HG02852 (cell line): ENCODE measurements around the gene ZNF593OS.

ENCODE experiments used
- ATAC-seq: cut with Tn5 transposase; IDR thresholded peaks from one replicate; pipeline ENCODE4 v1.9.1; 2021; ENCODE audit warnings: mild to moderate bottlenecking, moderate library complexity; ENCODE audit not compliant: unreplicated experiment

The ZNF593OS gene

GRCh38 chr1:26171084-26172072 lies at the start of gene ZNF593OS:
ZNF593OS (minus strand) TSS chr1:26171832; CDS start chr1:26171661, 171 bp downstream.
- ATAC-seq = no peak

DNA sequence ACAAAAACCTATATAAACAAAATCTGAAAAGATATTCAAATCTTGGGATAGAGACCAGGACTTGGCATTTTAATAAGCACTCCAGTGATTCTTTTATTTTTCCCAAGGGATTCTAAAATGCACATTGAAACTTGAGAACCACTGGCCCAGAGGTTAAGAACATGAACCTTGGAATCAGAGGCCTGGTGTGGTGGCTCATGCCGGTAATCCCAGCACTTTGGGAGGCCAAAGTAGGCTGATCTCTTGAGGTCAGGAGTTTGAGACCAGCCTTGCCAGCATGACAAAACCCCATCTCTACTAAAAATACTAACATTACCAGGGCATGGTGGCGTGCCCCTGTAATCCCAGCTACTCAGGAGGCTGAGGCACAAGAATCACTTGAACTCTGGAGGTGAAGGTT lies 49.5 kb upstream of the ZNF593OS start:
- ATAC-seq = no peak

- no peak for ATAC-seq
Observed at GRCh38 chr1:26220199-26220912, 48.7 kb upstream of the ZNF593OS start.

- ATAC-seq = no peak
Observed at GRCh38 chr1:26218906-26219494, 47.4 kb upstream of the ZNF593OS start.

- no peak for ATAC-seq
Observed at GRCh38 chr1:26215246-26215645, 43.6 kb upstream of the ZNF593OS start.

DNA sequence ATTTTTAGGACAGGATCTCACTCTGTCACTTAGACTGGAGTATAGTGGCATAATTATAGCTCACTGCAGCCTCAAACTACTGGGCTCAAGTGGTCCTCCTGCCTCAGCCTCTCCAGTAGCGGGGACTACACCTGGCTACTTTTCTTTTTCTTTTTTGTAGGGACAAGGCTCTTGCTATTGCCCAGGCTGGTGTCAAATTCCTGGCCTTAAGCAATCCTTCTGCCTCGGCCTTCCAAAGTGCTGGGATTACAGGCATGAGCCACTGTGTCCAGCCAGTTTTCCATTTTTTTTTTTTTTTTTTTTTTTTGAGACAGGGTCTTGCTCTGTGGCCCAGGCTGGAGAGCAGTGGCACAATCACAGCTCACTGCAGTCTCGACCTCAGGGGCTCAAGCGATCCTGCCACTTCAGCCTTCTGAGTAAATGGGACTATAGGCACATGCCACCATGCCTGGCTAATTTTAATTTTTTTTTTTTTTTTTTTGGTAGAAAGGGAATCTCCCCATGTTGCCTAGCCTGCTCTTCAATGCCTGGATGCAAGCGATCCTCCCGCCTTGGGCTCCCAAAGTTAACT lies 41.8 kb upstream of the ZNF593OS start:
- ATAC-seq = no peak

- ATAC-seq = no peak
Observed at GRCh38 chr1:26212726-26213125, 41.1 kb upstream of the ZNF593OS start.

DNA sequence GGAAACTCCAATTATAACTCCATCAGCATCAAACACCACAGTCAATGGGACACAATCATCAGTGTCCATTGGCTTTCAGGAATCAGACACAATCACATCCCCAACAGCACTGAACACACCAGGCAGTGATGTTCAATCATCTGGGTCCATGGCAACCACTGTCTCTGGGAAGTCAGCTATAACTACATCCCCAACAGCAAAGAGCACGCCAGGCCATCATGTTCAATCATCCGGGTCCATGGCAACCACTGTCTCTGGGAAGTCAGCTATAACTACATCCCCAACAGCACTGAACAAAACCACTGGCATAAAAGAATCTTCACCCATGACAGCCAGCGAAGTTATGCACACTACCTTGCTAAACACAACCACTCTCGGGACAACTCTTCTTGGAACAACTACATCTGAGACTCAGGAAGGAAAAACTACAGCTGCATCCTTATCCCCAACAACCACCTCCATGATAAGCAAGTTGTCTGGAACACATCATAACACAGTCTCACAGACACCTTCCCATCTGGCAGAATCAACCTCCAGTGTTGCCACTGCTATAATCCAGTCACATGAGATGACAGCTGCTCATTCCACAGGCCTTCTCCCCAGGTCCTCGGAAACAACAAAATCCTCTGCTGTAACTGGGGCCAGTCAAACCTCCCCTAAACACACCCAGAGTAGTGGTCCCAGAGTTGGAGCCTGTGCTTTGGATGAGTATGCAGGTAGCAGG lies 38.7 kb upstream of the ZNF593OS start:
- ATAC-seq = no peak

- ATAC-seq = no peak
Observed at GRCh38 chr1:26203642-26204318, 32.1 kb upstream of the ZNF593OS start.

DNA sequence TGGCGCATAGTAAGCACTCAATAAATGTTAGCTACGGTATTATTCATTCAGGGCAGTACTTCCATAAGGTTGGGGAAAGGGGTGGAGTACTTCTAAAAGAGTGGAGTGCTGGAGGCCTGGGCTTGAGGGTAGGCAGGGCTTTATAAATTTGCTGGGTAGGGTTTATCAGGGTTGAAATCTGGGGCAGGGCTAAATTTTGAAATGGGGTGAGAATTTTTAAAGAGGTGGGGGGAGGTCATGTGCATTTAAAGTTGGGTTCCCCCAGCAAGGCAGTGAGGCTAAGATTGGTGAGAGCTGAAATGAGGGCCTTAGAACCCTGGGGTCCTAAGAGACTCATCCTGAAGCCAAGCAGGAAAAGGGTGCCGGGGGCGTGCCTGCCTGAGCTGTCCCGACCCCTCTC lies 28.8 kb upstream of the ZNF593OS start:
- ATAC-seq = no peak

GRCh38 chr1:26197813-26198212 lies 26.2 kb upstream of the ZNF593OS start:
- no peak for ATAC-seq

DNA sequence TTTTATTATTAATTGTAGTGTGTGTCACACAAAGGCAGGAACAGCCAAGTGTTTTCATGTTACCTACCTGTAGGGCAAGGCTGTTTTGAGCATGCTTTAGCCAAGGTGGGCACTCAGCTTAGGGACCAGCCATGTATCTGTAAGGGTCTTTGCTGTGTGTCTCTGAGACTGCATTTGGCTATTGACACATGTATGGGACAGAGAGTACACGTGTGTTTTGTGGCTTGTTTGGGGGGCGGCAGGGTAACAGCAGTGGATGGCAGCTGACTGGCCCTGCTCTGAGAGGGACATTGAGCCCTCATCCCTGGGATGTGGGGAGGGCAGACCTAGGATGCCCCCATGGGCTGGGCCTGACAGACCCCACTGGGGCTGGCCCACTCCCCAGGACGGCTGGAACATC lies 25.7 kb upstream of the ZNF593OS start:
- no peak for ATAC-seq

GRCh38 chr1:26195805-26196204 lies 24.2 kb upstream of the ZNF593OS start:
- no peak for ATAC-seq

GRCh38 chr1:26191739-26192138 lies 20.1 kb upstream of the ZNF593OS start:
- no peak for ATAC-seq

DNA sequence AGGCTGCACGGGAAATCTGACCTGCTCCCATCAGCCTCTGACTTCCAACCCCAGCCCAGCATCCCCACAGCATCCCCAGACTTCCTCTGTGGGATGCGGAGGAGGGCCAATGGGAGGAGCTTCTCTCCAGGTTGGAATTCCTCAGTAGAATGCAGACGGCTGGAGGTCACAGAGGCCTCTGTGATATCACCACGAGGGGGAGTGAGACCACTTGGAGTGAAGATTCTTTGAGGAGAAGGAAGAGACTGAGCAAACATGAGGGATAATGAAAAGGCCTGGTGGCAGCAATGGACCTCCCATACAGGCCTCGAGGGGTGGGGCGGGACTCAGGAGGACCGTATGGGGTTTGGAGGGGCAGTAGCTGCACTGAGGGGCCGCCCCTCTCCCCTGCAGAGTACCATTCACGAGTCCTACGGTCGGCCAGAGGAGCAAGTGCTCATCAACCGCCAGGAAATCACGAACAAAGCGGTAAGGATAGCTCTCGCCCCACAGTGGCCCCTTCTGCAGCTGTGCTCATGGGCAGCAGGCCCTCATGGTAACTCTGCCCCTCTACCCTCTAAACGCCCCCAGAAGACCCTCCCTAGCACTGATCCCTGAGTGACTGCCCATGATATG lies 18.8 kb upstream of the ZNF593OS start, which contains the start of gene CATSPER4:
Gene CATSPER4, plus strand, starts transcription at position 230 of the 615 bp plus-strand sequence. Its CDS starts 26 bp downstream, at position 256.
- ATAC-seq = no peak

- ATAC-seq = no peak
Observed at GRCh38 chr1:26189751-26190275, 18.2 kb upstream of the ZNF593OS start.

DNA sequence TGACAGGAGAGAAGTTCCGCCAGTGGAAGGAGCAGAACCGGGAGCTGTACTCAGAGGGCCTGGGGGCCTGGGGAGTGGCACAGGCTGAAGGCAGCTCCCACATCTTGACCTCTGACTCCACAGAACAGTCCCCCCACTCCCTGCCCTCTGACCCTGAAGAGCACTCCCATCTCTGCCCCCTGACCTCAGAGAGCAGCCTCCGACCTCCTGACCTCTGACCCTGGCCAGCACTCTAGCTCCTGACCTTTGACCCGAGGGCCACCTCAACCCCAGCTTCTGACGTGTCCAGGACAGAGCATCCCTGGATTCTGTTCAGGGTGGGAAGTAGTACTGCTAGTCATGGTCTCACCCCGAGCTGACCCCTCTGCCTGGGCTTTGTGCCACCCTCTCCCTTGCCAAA lies 17.7 kb upstream of the ZNF593OS start:
- ATAC-seq = no peak

DNA sequence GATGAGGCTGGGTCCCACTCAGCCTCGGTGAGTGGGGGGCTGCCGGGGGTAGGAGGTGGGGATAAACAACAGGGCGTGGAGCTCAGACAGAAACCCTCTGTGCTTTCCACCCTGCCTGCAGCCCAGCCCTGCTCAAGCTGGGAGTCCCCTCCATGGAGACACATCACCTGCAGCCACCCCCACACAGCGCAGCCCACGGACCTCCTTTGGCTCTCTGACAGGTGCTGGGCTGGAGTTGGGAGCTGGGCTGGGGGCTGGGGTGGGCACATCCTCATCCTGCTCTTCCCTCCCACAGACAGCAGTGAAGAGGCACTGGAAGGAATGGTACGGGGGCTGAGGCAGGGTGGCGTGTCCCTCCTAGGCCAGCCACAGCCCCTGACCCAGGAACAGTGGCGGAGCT lies 16.8 kb upstream of the ZNF593OS start:
- no peak for ATAC-seq

DNA sequence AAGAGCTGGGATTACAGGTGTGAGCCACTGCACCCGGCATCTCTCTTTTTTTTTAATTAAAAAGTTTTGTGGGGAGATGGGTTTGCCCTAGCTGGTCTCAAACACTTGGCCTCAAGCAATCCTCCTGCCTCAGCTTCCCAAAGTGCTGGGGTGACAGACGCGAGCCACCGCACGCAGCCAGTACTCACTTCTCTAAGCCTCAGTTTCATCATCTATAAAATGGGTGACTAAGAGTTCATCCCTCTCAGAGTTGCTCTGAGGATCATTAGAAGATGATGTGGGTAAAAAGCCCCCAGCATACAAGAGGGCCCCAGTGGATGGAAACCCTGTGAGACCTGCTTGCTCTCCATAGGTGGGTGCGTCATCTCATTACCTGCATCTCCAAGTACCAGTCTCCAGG lies 16.2 kb upstream of the ZNF593OS start:
- ATAC-seq = no peak
